Gastrocnemius medialis (tissue), 4 donors: ENCODE data around the gene PDCD1LG2.

ENCODE experiments used
- CTCF ChIP-seq, 5 experiments: fragments of 450-650 bp in 3 of 5; fragments of 200-600 bp in 2 of 5; sonication (generic) in 2 of 5; IDR thresholded peaks in 4 of 5; conservative IDR thresholded peaks in 1 of 5; 1 replicate in 4 of 5; 2 replicates in 1 of 5; pipeline ENCODE4 v1.5.1; 2016 to 2019; ENCODE audit warnings: antibody characterized with exemption in 5 of 5, mild to moderate bottlenecking in 3 of 5, moderate library complexity in 3 of 5
- POLR2A ChIP-seq, 2 donors: fragments of 450-650 bp; IDR thresholded peaks; one replicate each; pipeline ENCODE4 v1.6.1; 2017; ENCODE audit warnings: antibody characterized with exemption in 2 of 2, mild to moderate bottlenecking in 2 of 2, moderate library complexity in 2 of 2

GRCh38 chr9:5499889-5500398 lies 10.4 kb upstream of the PDCD1LG2 start:
- no peak for TF ChIP-seq CTCF (IDR thresholded peaks at IDR 0.05 in 4 of 5, conservative IDR thresholded peaks at IDR 0.05 in 1 of 5)
- TF ChIP-seq POLR2A (IDR thresholded peaks at IDR 0.05), result no peak
